ENCODE measurements around the gene GYS2.

GYS2 gene

DNA sequence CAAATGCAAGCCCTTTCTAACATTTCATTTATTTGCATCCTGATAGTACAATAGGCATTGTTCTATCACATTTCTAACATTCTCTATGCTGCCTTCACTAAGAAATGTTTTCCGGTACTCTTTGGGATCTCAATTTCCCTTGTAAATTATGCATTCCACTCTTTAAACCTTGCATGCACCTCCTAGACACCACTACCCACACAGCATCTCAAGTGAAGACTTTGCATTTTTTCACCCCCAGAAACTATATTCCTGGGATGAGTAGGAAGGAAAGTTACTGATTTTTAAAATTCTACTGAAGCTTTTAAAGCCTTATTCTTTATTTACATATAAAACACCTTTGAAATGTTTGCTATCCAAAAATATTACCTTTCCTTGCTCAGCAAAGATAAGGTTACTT, 27.1 kb downstream of the GYS2 start:
- Histone ChIP-seq H3K4me3 (no peak overlapping the region), H3K9ac (no peak overlapping the region), H4K20me1 (no peaks in the 10 kb centered on the region), H3K9me3 (no peaks in the 10 kb centered on the region), H3K36me3 (no peaks in the 10 kb centered on the region), H3K4me2 (no peak overlapping the region), H3K27ac (no peak overlapping the region), H3K4me1 (no peaks in the 10 kb centered on the region), H3K27me3 (no peaks in the 10 kb centered on the region)
- TF ChIP-seq Cebpa-rat (IDR thresholded peaks at IDR 0.05): no peak

DNA sequence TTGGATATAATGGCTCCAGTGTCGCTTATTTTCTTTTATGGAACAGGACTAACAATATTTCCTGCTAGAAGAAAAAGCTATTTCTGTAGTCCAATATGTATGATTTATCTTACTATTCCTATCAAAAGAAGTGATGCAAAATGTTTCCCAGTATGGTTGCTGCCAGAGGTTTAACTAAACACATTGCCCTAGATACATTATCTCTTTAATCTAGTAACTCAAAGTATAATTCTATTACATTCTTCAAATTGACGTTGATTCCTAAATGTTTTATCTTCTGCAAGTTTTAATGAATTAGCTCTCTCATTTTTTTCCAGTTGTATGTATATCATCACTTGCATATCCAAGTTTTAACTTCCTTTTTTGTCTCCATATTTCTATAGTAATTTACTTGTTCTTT, 28.2 kb downstream of the GYS2 start:
- no peak overlapping the region for H3K9ac ChIP-seq
- H4K20me1 ChIP-seq: no peaks in the 10 kb centered on the region
- H3K27ac ChIP-seq: no peak overlapping the region
- no peaks in the 10 kb centered on the region for H3K4me1 ChIP-seq
- no peak overlapping the region for H3K4me2 ChIP-seq
- H3K9me3 ChIP-seq: no peaks in the 10 kb centered on the region
- no peaks in the 10 kb centered on the region for H3K36me3 ChIP-seq
- no peak for TF ChIP-seq Cebpa-rat (IDR thresholded peaks at IDR 0.05)
- H3K4me3 ChIP-seq: no peak overlapping the region
- H3K27me3 ChIP-seq: no peaks in the 10 kb centered on the region

DNA sequence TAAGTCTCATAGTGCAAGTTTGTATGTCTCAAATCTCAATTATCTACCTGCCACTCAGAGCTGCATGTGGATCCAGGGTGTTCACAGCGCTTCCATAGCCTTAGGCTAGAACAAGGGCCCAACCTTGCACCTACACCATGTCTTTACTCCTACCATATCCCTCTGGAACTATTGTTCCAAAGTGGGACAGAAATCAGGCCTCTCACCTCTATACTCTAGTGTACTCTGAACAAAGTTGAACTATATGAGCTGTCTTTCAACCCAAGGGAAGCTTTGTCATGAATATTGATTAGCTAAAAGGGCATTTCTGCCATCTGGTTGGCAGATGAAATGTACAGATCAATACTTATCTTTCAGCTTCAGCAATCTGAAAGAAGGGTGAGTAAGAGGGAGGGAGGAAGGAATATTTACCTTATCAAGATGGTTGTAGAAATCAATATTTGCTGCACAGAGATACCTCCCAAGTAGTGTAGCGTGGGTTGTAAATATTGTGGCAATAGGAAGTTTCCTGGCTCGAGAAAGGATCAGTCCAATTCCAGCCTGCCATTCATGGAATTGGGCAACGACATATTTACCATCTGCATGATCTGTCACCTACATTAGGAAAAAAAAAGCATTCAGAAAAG, 30.8 kb downstream of the GYS2 start:
- no peak for TF ChIP-seq Cebpa-rat (IDR thresholded peaks at IDR 0.05)
- Histone ChIP-seq H3K36me3 (no peaks in the 10 kb centered on the region), H3K27ac (no peak overlapping the region)

DNA sequence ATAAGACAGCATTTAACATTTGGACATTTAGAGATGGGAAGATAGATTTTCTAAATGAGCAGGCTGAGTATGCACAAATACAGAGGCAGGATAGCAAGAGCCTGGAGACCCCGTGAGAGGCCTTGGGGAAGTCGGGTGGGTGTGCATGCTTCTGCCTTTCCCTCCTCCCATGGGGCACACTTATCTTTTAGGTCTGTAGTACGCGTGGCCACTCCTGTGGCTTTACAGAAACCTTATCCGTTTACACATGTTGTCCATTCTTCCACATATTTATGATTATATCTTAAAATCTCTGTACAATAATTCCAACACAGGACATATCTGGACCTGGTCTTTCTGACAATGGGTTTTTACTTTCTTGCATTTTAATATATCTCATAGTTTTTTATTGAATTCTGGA, 33.6 kb downstream of the GYS2 start:
- Histone ChIP-seq H3K4me2 (no peak overlapping the region), H3K4me3 (no peak overlapping the region), H3K9ac (no peak overlapping the region), H4K20me1 (no peaks in the 10 kb centered on the region), H3K9me3 (no peaks in the 10 kb centered on the region), H3K27ac (no peak overlapping the region), H3K4me1 (no peaks in the 10 kb centered on the region), H3K27me3 (no peaks in the 10 kb centered on the region), H3K36me3 (no peaks in the 10 kb centered on the region)
- TF ChIP-seq Cebpa-rat (IDR thresholded peaks at IDR 0.05): no peak

More for the DNA sequence above, 30.8 kb downstream of the GYS2 start:
- Histone ChIP-seq H3K4me3 (no peak overlapping the region), H3K9me3 (no peaks in the 10 kb centered on the region), H3K9ac (no peak overlapping the region), H3K27me3 (no peaks in the 10 kb centered on the region), H4K20me1 (no peaks in the 10 kb centered on the region), H3K4me1 (no peaks in the 10 kb centered on the region), H3K4me2 (no peak overlapping the region)

DNA sequence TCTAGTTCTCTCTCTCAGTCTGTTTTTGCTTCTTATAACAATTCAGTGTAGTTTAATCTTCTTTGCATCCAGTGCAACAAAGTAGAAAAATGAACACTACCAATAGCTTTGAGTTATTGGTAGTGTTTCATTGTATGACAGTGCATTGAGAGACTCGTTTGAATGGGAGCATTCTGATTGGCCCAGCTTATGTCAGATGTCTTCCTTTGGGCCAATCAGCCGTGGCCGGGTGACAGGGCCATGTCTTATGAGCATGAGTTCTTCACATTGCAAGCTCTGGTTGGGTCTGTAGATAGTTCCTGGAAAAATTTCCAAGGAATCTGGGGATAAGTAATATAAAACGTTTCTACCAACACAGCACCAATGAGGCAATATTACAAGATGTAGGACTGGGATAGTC, 36.5 kb downstream of the GYS2 start:
- Histone ChIP-seq H3K4me1 (no peaks in the 10 kb centered on the region), H3K4me2 (no peak overlapping the region), H3K27ac (no peak overlapping the region), H3K4me3 (no peak overlapping the region), H3K36me3 (no peaks in the 10 kb centered on the region), H4K20me1 (no peaks in the 10 kb centered on the region), H3K9ac (no peak overlapping the region), H3K27me3 (no peaks in the 10 kb centered on the region), H3K9me3 (no peaks in the 10 kb centered on the region)
- TF ChIP-seq Cebpa-rat (IDR thresholded peaks at IDR 0.05): no peak

DNA sequence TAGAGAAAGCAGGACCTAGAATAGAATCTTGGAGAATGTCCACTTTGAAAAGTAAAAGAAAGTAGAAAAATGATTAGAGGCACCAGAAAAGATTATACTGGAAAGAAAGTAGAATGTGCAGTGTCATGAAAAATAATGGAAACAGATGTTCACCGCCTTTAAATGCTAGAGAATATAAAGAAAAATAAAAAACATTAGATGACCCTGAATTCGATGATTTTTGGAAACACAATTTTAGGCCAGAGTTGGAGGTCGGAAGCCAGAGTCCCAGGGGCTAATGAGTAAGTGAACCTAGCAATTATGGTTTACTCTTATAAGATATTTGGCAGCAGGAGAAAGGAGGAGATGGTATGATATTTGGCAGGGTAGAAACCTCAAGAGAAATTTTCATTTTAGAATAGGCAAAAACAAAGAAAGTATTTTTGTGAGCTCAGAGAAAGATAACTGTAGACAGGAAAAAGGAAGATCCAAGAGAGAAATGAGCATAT, 37.7 kb downstream of the GYS2 start:
- Histone ChIP-seq H3K9ac (no peak overlapping the region), H3K36me3 (no peaks in the 10 kb centered on the region), H3K4me2 (no peak overlapping the region), H3K27me3 (no peaks in the 10 kb centered on the region), H3K9me3 (no peaks in the 10 kb centered on the region), H4K20me1 (no peaks in the 10 kb centered on the region), H3K4me3 (no peak overlapping the region), H3K4me1 (no peaks in the 10 kb centered on the region), H3K27ac (no peak overlapping the region)
- no peak for TF ChIP-seq Cebpa-rat (IDR thresholded peaks at IDR 0.05)

DNA sequence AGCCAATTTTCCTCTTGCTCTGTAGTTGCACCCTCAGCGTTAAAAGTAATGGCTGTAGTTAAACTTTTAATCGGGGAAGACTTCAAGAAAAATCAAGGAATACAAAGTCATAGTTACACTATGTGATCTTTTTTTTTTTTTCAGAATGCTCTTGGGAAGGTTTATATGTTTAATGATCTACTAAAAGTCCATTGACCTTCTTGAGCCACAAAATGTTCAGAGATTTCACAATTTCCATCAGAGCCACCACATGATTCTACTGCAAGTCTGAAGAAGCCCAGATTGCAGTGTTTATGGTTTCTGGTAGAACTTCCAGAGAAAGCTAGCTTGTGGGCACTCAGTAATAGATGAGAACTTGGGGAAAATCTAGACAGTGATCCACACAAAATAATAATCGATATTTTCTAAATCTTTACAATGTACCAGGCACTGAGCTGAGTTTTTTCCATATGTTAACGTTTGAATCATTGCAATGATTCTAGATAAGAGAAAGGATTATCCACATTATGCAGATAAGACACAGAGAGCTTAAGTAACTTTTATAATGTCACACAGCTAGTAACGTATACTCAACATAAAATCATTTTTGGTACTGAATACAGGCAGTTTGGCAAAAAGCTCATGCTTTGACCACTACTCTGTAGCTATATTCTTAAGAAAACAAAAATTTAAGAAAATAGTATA, 38.3 kb downstream of the GYS2 start:
- no peaks in the 10 kb centered on the region for H3K27me3 ChIP-seq
- H3K4me2 ChIP-seq: no peak overlapping the region
- H4K20me1 ChIP-seq: no peaks in the 10 kb centered on the region
- TF ChIP-seq Cebpa-rat (IDR thresholded peaks at IDR 0.05): no peak
- H3K27ac ChIP-seq: no peak overlapping the region
- no peaks in the 10 kb centered on the region for H3K9me3 ChIP-seq
- no peak overlapping the region for H3K9ac ChIP-seq
- no peaks in the 10 kb centered on the region for H3K4me1 ChIP-seq
- H3K4me3 ChIP-seq: no peak overlapping the region
- no peaks in the 10 kb centered on the region for H3K36me3 ChIP-seq

DNA sequence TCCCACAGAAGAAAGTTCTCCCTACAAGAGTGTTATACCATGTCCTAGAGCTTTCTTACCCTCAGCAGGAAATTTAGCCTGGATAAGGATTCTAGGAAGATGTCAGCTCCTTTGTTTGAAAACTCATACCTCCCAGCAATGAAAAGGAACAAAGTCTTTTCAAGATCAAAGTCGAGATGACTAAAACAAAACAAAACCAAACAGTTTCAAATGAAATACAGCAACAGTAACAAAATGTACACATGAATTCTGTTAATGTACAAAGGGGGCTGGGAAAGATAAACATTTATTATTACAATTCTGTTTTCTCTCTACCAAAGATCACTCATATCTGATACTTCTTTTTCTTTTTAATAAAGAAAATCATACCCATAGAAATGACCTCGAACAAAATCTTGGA, 41.8 kb downstream of the GYS2 start:
- Histone ChIP-seq H3K4me1 (no peaks in the 10 kb centered on the region), H3K4me2 (no peak overlapping the region), H3K27ac (no peak overlapping the region), H4K20me1 (no peaks in the 10 kb centered on the region), H3K27me3 (no peaks in the 10 kb centered on the region), H3K9me3 (no peaks in the 10 kb centered on the region), H3K36me3 (no peaks in the 10 kb centered on the region), H3K9ac (no peak overlapping the region), H3K4me3 (no peak overlapping the region)
- TF ChIP-seq Cebpa-rat (IDR thresholded peaks at IDR 0.05): no peak

DNA sequence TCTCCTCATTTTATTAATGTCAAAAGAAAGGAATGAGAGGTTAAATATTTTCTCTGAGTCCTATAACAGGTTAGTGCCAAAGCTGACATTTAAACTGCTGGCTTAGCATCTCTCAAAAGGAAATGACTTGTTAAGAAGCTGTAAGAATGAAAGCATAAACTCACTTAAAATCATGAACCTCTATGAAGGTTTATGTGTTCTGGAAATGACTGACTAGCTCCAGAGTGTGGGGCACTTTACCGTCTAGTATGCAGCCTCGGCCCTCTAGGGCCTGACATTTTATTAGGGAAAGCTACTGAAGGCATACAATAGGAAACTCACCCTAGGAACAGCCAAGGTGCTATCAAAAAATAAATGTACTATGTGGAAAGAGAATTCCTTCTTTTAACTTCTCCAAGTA, 43.5 kb downstream of the GYS2 start:
- no peaks in the 10 kb centered on the region for H3K9me3 ChIP-seq
- no peak overlapping the region for H3K4me2 ChIP-seq
- H3K9ac ChIP-seq: no peak overlapping the region
- no peak overlapping the region for H3K4me3 ChIP-seq
- TF ChIP-seq Cebpa-rat (IDR thresholded peaks at IDR 0.05): no peak
- no peak overlapping the region for H3K27ac ChIP-seq
- H3K4me1 ChIP-seq: no peaks in the 10 kb centered on the region
- H4K20me1 ChIP-seq: no peaks in the 10 kb centered on the region
- no peaks in the 10 kb centered on the region for H3K27me3 ChIP-seq
- no peaks in the 10 kb centered on the region for H3K36me3 ChIP-seq

DNA sequence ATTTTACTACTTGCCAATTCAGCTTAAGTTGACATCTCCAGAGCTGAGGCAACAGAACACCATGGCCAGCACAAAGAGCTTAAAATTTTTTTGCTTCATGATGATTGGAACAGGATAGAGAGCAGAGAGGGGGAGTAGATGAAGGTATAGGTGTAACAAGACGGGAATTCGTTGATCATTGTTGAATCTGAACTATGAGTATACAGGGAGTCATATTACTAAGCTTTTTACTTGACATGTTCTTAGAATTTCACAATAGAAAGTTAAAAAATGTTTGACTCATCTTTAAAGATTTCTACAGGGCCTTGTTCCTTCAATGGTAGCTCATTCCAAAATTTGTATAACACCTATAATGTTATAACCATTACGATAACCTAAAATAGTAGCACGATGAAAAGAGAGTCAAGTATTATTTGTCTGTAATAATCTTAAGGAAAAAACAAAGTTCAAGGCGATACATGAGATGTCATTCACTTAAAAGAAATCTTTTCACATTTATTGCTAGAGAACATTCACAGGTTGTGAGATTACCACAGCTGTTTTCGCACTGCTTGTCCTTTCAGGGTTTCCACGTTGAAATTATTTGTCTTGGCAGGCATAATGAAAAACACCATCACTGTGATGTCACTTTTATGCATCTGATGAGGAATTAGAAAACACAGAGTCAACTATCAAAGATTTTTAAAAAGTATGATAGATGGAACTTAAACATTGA, 44.6 kb downstream of the GYS2 start:
- H3K4me1 ChIP-seq: no peaks in the 10 kb centered on the region
- no peak overlapping the region for H3K4me3 ChIP-seq
- no peak overlapping the region for H3K9ac ChIP-seq
- H3K27ac ChIP-seq: no peak overlapping the region
- no peaks in the 10 kb centered on the region for H3K9me3 ChIP-seq
- H3K36me3 ChIP-seq: no peaks in the 10 kb centered on the region
- no peaks in the 10 kb centered on the region for H4K20me1 ChIP-seq
- H3K27me3 ChIP-seq: no peaks in the 10 kb centered on the region
- TF ChIP-seq Cebpa-rat (IDR thresholded peaks at IDR 0.05): no peak
- no peak overlapping the region for H3K4me2 ChIP-seq

All from BLaER1 (cell line).